Endothelial cell of umbilical vein (primary cell): ENCODE data around the gene KCNJ12.

Source experiments
- EZH2 ChIP-seq: IDR thresholded peaks from 2 replicates; pipeline ENCODE4 v1.6.1; 2012; ENCODE audit warnings: borderline replicate concordance, low read depth, mild to moderate bottlenecking, moderate library complexity, low read length, inconsistent platforms; ENCODE audit not compliant: severe bottlenecking
- FOS ChIP-seq: IDR thresholded peaks from 2 replicates; pipeline ENCODE4 v1.6.1; 2011; ENCODE audit warnings: mild to moderate bottlenecking, low read length, moderate library complexity, borderline replicate concordance; ENCODE audit not compliant: insufficient read depth
- GATA2 ChIP-seq: IDR thresholded peaks from 2 replicates; pipeline ENCODE4 v1.7.0; 2011; ENCODE audit warnings: low read depth, mild to moderate bottlenecking, moderate library complexity, mixed read lengths, low read length; ENCODE audit not compliant: insufficient read length, insufficient read depth
- JUN ChIP-seq: IDR thresholded peaks from 2 replicates; pipeline ENCODE4 v1.6.1; 2011; ENCODE audit warnings: borderline replicate concordance, low read depth; ENCODE audit not compliant: insufficient read length, insufficient read depth
- MYC ChIP-seq: IDR thresholded peaks from one replicate; pipeline ENCODE4 v1.6.1; 2011; ENCODE audit warnings: mild to moderate bottlenecking, low read depth, low read length
- POLR2A ChIP-seq: IDR thresholded peaks from 2 replicates; pipeline ENCODE4 v1.6.1; 2012; ENCODE audit warnings: low read depth, mild to moderate bottlenecking, control low read depth, low read length
- POLR2AphosphoS5 ChIP-seq: IDR thresholded peaks from 2 replicates; pipeline ENCODE4 v1.6.1; 2012; ENCODE audit warnings: low read depth, mild to moderate bottlenecking, control low read depth, low read length, moderate library complexity; ENCODE audit not compliant: insufficient read depth
- TF ChIP-seq, protein P1 (sequence below), 2 donors: IDR thresholded peaks; 1 replicate in 1 of 2; 2 replicates in 1 of 2; pipeline ENCODE4 v1.5.1; 2011; ENCODE audit warnings: low read length in 2 of 2, mild to moderate bottlenecking in 2 of 2, moderate library complexity in 2 of 2, control low read depth in 1 of 2, inconsistent platforms in 1 of 2, low read depth in 1 of 2; ENCODE audit not compliant: insufficient read depth in 1 of 2; ENCODE audit errors: extremely low read depth in 1 of 2
- TF ChIP-seq, protein P2 (sequence below): IDR thresholded peaks from 2 replicates; pipeline ENCODE4 v1.6.1; 2011; ENCODE audit not compliant: insufficient read depth, insufficient read length

DNA sequence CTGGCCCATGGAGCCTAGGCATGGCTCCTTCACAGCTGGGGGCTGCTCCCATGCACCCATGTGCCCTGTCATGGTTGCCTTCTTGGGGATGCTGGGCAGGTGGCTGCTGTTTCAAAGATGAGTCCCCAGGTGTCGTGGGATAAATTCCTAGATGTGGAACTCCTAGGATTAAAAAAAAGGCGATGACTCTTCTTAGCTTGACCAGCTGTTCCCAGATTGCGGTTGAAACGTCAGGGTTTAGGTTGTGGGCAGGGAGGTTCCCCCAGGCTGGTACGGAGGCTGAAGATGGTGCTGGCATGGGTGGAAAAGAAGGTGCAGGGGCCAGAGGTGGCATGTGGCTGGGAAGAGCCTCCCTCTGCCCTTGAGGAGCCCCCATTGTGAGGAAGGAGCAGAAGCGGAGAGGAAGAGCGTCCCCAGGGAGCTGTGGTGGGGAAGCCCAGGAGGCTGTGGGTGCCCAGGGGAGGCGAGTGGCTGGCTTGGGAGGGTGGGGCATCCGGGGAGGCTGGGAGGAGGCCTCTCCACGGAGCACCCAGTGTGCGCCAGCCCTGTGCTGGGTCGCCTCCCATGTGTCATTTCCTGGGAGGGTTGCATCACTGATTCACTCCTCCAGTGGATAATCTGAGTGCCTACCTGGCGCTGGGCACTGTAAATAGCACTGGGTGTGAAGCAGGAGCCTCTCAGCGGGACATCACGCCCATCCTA, 7.5 kb upstream of the KCNJ12 start:
- no peak for TF ChIP-seq EZH2
- TF ChIP-seq, protein P1, sequence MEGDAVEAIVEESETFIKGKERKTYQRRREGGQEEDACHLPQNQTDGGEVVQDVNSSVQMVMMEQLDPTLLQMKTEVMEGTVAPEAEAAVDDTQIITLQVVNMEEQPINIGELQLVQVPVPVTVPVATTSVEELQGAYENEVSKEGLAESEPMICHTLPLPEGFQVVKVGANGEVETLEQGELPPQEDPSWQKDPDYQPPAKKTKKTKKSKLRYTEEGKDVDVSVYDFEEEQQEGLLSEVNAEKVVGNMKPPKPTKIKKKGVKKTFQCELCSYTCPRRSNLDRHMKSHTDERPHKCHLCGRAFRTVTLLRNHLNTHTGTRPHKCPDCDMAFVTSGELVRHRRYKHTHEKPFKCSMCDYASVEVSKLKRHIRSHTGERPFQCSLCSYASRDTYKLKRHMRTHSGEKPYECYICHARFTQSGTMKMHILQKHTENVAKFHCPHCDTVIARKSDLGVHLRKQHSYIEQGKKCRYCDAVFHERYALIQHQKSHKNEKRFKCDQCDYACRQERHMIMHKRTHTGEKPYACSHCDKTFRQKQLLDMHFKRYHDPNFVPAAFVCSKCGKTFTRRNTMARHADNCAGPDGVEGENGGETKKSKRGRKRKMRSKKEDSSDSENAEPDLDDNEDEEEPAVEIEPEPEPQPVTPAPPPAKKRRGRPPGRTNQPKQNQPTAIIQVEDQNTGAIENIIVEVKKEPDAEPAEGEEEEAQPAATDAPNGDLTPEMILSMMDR (IDR thresholded peaks at IDR 0.05; ENCODE audit: extremely low read depth in 1 of 2, insufficient read depth in 1 of 2, low read depth in 1 of 2, low read length in 2 of 2) = no peak
- TF ChIP-seq POLR2AphosphoS5 = no peak
- no peak for TF ChIP-seq POLR2A
- TF ChIP-seq, protein P2, sequence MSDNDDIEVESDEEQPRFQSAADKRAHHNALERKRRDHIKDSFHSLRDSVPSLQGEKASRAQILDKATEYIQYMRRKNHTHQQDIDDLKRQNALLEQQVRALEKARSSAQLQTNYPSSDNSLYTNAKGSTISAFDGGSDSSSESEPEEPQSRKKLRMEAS = no peak
- no peak for TF ChIP-seq JUN
- no peak for TF ChIP-seq MYC
- no peak for TF ChIP-seq FOS
- TF ChIP-seq GATA2 = no peak
